ENCODE results near the gene SLC10A3. TPM values are rescaled to one million over a fixed set of nuclear protein-coding genes. Genes with fewer than 3 reads are reported as not detected.

The SLC10A3 gene
- total RNA-seq, 1 donor from 2014 or later = 13.9 TPM

GRCh38 chrX:154450312-154450711 is 40.1 kb downstream of the SLC10A3 start:
- Mint-ChIP-seq H3K4me3 (ENCODE audit: unreplicated experiment) (no peak overlapping the region), H3K27ac (ENCODE audit: unreplicated experiment) (no peak overlapping the region), H3K4me1 (ENCODE audit: unreplicated experiment) (no peaks in the 10 kb centered on the region), H3K27me3 (ENCODE audit: unreplicated experiment) (peaks cover 1% of the 10 kb centered on the region), H3K36me3 (ENCODE audit: low read depth, unreplicated experiment) (no peaks in the 10 kb centered on the region), H3K9me3 (ENCODE audit: unreplicated experiment) (no peaks in the 10 kb centered on the region)
- no peak for DNase-seq (ENCODE audit: low spot score)
- no peak for TF ChIP-seq CTCF (IDR thresholded peaks at IDR 0.05; ENCODE audit: unreplicated experiment)

- DNase-seq (ENCODE audit: low spot score) = no peak
- Mint-ChIP-seq H3K27me3 (ENCODE audit: unreplicated experiment) (peaks cover 1% of the 10 kb centered on the region), H3K9me3 (ENCODE audit: unreplicated experiment) (no peaks in the 10 kb centered on the region), H3K36me3 (ENCODE audit: low read depth, unreplicated experiment) (no peaks in the 10 kb centered on the region), H3K4me1 (ENCODE audit: unreplicated experiment) (no peaks in the 10 kb centered on the region), H3K4me3 (ENCODE audit: unreplicated experiment) (no peak overlapping the region), H3K27ac (ENCODE audit: unreplicated experiment) (no peak overlapping the region)
- TF ChIP-seq CTCF (IDR thresholded peaks at IDR 0.05; ENCODE audit: unreplicated experiment) = no peak
Observed at GRCh38 chrX:154449618-154450017, 40.8 kb downstream of the SLC10A3 start.

- TF ChIP-seq CTCF (IDR thresholded peaks at IDR 0.05; ENCODE audit: unreplicated experiment) = no peak
- Mint-ChIP-seq H3K9me3 (ENCODE audit: unreplicated experiment) (no peaks in the 10 kb centered on the region), H3K4me1 (ENCODE audit: unreplicated experiment) (no peaks in the 10 kb centered on the region), H3K4me3 (ENCODE audit: unreplicated experiment) (no peak overlapping the region), H3K36me3 (ENCODE audit: low read depth, unreplicated experiment) (no peaks in the 10 kb centered on the region), H3K27me3 (ENCODE audit: unreplicated experiment) (peaks cover 1% of the 10 kb centered on the region), H3K27ac (ENCODE audit: unreplicated experiment) (no peak overlapping the region)
- no peak for DNase-seq (ENCODE audit: low spot score)
Observed at GRCh38 chrX:154448484-154448883, 41.9 kb downstream of the SLC10A3 start.

GRCh38 chrX:154446430-154446829 is 44.0 kb downstream of the SLC10A3 start:
- Mint-ChIP-seq H3K4me3 (ENCODE audit: unreplicated experiment) (no peak overlapping the region), H3K9me3 (ENCODE audit: unreplicated experiment) (no peaks in the 10 kb centered on the region)
- TF ChIP-seq CTCF (IDR thresholded peaks at IDR 0.05; ENCODE audit: unreplicated experiment) = no peak

GRCh38 chrX:154445776-154446175 is 44.7 kb downstream of the SLC10A3 start:
- DNase-seq (ENCODE audit: low spot score) = no peak
- no peaks in the 10 kb centered on the region for H3K36me3 Mint-ChIP-seq (ENCODE audit: low read depth, unreplicated experiment)
- no peak overlapping the region for H3K27ac Mint-ChIP-seq (ENCODE audit: unreplicated experiment)
- H3K4me1 Mint-ChIP-seq (ENCODE audit: unreplicated experiment) = no peaks in the 10 kb centered on the region
- no peak overlapping the region for H3K4me3 Mint-ChIP-seq (ENCODE audit: unreplicated experiment)
- no peaks in the 10 kb centered on the region for H3K9me3 Mint-ChIP-seq (ENCODE audit: unreplicated experiment)
- TF ChIP-seq CTCF (IDR thresholded peaks at IDR 0.05; ENCODE audit: unreplicated experiment) = no peak
- H3K27me3 Mint-ChIP-seq (ENCODE audit: unreplicated experiment) = peaks cover 3% of the 10 kb centered on the region

More at GRCh38 chrX:154446430-154446829, 44.0 kb downstream of the SLC10A3 start:
- Mint-ChIP-seq H3K27ac (ENCODE audit: unreplicated experiment) (no peak overlapping the region), H3K36me3 (ENCODE audit: low read depth, unreplicated experiment) (no peaks in the 10 kb centered on the region), H3K27me3 (ENCODE audit: unreplicated experiment) (peaks cover 3% of the 10 kb centered on the region), H3K4me1 (ENCODE audit: unreplicated experiment) (no peaks in the 10 kb centered on the region)
- DNase-seq (ENCODE audit: low spot score) = no peak

All from endothelial cell (in vitro differentiated cells).